Measurements from ENCODE around the gene CAPN7. TPM values are rescaled to one million over a fixed set of nuclear protein-coding genes. Genes with fewer than 3 reads are reported as not detected.

The CAPN7 gene
- total RNA-seq, 1 experiment from 2014 or later, result 25.2 TPM

- Histone ChIP-seq H2BK12ac (ENCODE audit: insufficient read length, low read depth, low read length) (no peak overlapping the region), H3K79me2 (ENCODE audit: insufficient read depth, low read length) (no peaks in the 10 kb centered on the region)
- peaks cover 11 to 15% of the 10 kb centered on the region in 2 experiments for H3K4me1 Mint-ChIP-seq
Observed at GRCh38 chr3:15207836-15208504, 1.9 kb downstream of the CAPN7 start.

More at GRCh38 chr3:15207836-15208504, 1.9 kb downstream of the CAPN7 start:
- no peak overlapping the region for H3K4me2 ChIP-seq (ENCODE audit: insufficient read depth, insufficient read length, low read length)
- no peak for TF ChIP-seq CTCF (conservative IDR thresholded peaks at IDR 0.05)
- H3K14ac ChIP-seq (ENCODE audit: insufficient read depth, low read length), result no peak overlapping the region
- H3K4me1 ChIP-seq (ENCODE audit: insufficient read depth, low read length), result no peaks in the 10 kb centered on the region
- Mint-ChIP-seq H3K36me3 (ENCODE audit: insufficient read depth in 1 of 3, low read depth in 3 of 3) (peaks cover 0 to 16% (median 11%) of the 10 kb centered on the region in 3 experiments; a peak in 4 of 7 replicates), H3K27ac (no peak overlapping the region), H3K9me3 (no peaks in the 10 kb centered on the region), H3K4me3 (peak overlapping the region in 1 of 2 experiments; percentile 33; a peak in 2 of 5 replicates), H3K27me3 (ENCODE audit: low read depth) (no peaks in the 10 kb centered on the region)
- H3K23me2 ChIP-seq (ENCODE audit: insufficient read length, low read depth, low read length, poor library complexity, severe bottlenecking), result peaks cover 8% of the 10 kb centered on the region
- DNase-seq, result no peak
- H3K79me1 ChIP-seq (ENCODE audit: insufficient read depth, low read depth, low read length, poor library complexity, severe bottlenecking), result no peaks in the 10 kb centered on the region
- no peak overlapping the region for H4K8ac ChIP-seq (replicated peaks; ENCODE audit: insufficient read length, low read depth, low read length)
- no peak overlapping the region for H3K27ac ChIP-seq (ENCODE audit: insufficient read length, low read depth, low read length)
- no peak overlapping the region for H2AFZ ChIP-seq (ENCODE audit: low read length)
- no peak overlapping the region for H4K91ac ChIP-seq (ENCODE audit: insufficient read length, low read depth, low read length)
- no peak overlapping the region for H3T11ph ChIP-seq (ENCODE audit: low read length)
- H4K5ac ChIP-seq (ENCODE audit: insufficient read length, low read depth, low read length), result no peak overlapping the region
- no peaks in the 10 kb centered on the region for H4K20me1 ChIP-seq (ENCODE audit: control insufficient read depth, insufficient read depth, insufficient read length)
- H3K23ac ChIP-seq (ENCODE audit: insufficient read length, low read depth, low read length), result no peak overlapping the region
- no peaks in the 10 kb centered on the region for H3K9me3 ChIP-seq (ENCODE audit: control insufficient read depth, low read depth, low read length)
- no CpG with 5 or more reads among the region's 5 CpGs for WGBS (ENCODE audit: extremely low coverage, insufficient read length, low lambda C conversion rate)
- no peak overlapping the region for H2AK5ac ChIP-seq (ENCODE audit: insufficient read length, low read length)
- no peak overlapping the region for H2BK15ac ChIP-seq (ENCODE audit: low read depth, low read length)
- no peak overlapping the region for H2BK120ac ChIP-seq (ENCODE audit: low read depth, low read length, poor library complexity, severe bottlenecking)
- no peak overlapping the region for H3K9ac ChIP-seq (ENCODE audit: extremely low read depth, insufficient read length, low read length)
- H3K18ac ChIP-seq (ENCODE audit: insufficient read length, low read depth, low read length), result no peak overlapping the region
- H2BK5ac ChIP-seq (ENCODE audit: insufficient read length, low read length), result no peak overlapping the region
- H3K56ac ChIP-seq (ENCODE audit: insufficient read length, low read depth, low read length), result no peak overlapping the region
- H3K4ac ChIP-seq (ENCODE audit: low read depth, low read length), result no peak overlapping the region
- H2BK20ac ChIP-seq (ENCODE audit: low read depth, low read length, poor library complexity, severe bottlenecking), result no peak overlapping the region
- H3K27me3 ChIP-seq (ENCODE audit: insufficient read depth, low read length), result no peaks in the 10 kb centered on the region
